ENCODE data around the gene NOX5.

The NOX5 gene

GRCh38 chr15:69078638-69079037 lies 64.1 kb downstream of the NOX5 start:
- no peak for DNase-seq (ENCODE audit: low read depth in 4 of 4, low spot score in 1 of 4)

- no peak for DNase-seq (ENCODE audit: low read depth in 4 of 4, low spot score in 1 of 4)
Observed at GRCh38 chr15:69080295-69081248, 66.1 kb downstream of the NOX5 start.

GRCh38 chr15:69081310-69082004 lies 67.0 kb downstream of the NOX5 start:
- no peak for DNase-seq (ENCODE audit: low read depth in 4 of 4, low spot score in 1 of 4)

- no peak for DNase-seq (ENCODE audit: low read depth in 4 of 4, low spot score in 1 of 4)
Observed at GRCh38 chr15:69082021-69082502, 67.6 kb downstream of the NOX5 start.

GRCh38 chr15:69082554-69082953 lies 68.1 kb downstream of the NOX5 start:
- DNase-seq (ENCODE audit: low read depth in 4 of 4, low spot score in 1 of 4): no peak

- DNase-seq (ENCODE audit: low read depth in 4 of 4, low spot score in 1 of 4): no peak
Observed at GRCh38 chr15:69084404-69085030, 70.0 kb downstream of the NOX5 start.

GRCh38 chr15:69085325-69086081 lies 71.0 kb downstream of the NOX5 start:
- DNase-seq (ENCODE audit: low read depth in 4 of 4, low spot score in 1 of 4): no peak

- no peak for DNase-seq (ENCODE audit: low read depth in 4 of 4, low spot score in 1 of 4)
Observed at GRCh38 chr15:69086427-69087204, 72.1 kb downstream of the NOX5 start.

GRCh38 chr15:69087366-69087976 lies 73.0 kb downstream of the NOX5 start:
- no peak for DNase-seq (ENCODE audit: low read depth in 4 of 4, low spot score in 1 of 4)

- no peak for DNase-seq (ENCODE audit: low read depth in 4 of 4, low spot score in 1 of 4)
Observed at GRCh38 chr15:69088300-69088965, 73.9 kb downstream of the NOX5 start.

- no peak for DNase-seq (ENCODE audit: low read depth in 4 of 4, low spot score in 1 of 4)
Observed at GRCh38 chr15:69089258-69089657, 74.8 kb downstream of the NOX5 start.

- no peak for DNase-seq (ENCODE audit: low read depth in 4 of 4, low spot score in 1 of 4)
Observed at GRCh38 chr15:69090197-69090948, 75.9 kb downstream of the NOX5 start.

GRCh38 chr15:69091654-69092053 lies 77.2 kb downstream of the NOX5 start:
- DNase-seq (ENCODE audit: low read depth in 4 of 4, low spot score in 1 of 4): no peak

- no peak for DNase-seq (ENCODE audit: low read depth in 4 of 4, low spot score in 1 of 4)
Observed at GRCh38 chr15:69092159-69092558, 77.7 kb downstream of the NOX5 start.

- DNase-seq (ENCODE audit: low read depth in 4 of 4, low spot score in 1 of 4): no peak
Observed at GRCh38 chr15:69093127-69093526, 78.6 kb downstream of the NOX5 start.

GRCh38 chr15:69093614-69094013 lies 79.1 kb downstream of the NOX5 start:
- no peak for DNase-seq (ENCODE audit: low read depth in 4 of 4, low spot score in 1 of 4)

GRCh38 chr15:69094124-69094921 lies 79.8 kb downstream of the NOX5 start:
- DNase-seq (ENCODE audit: low read depth in 4 of 4, low spot score in 1 of 4): no peak

GRCh38 chr15:69095274-69095673 lies 80.8 kb downstream of the NOX5 start:
- DNase-seq (ENCODE audit: low read depth in 4 of 4, low spot score in 1 of 4): no peak
